T-cell (primary cell): ENCODE results near the gene CSTF1. TPM values are rescaled to one million over a fixed set of nuclear protein-coding genes. Genes with fewer than 3 reads are reported as not detected.

Experiments
- ATAC-seq, 4 experiments: fragments of 200-7000 bp in 3 of 4; fragments of 150-1000 bp in 1 of 4; cut with Tn5 transposase; replicated peaks in 1 of 4; 1 replicate in 3 of 4; 2 replicates in 1 of 4; pipeline ENCODE4 v1.10.0; 2021; ENCODE audit warnings: moderate library complexity in 3 of 4, mild to moderate bottlenecking in 2 of 4, moderate number of reproducible peaks in 1 of 4
- CTCF ChIA-PET, 2 donors: fragments of 300-600 bp; sonication (Branson Sonifier 250); formaldehyde crosslinking; loops; one replicate each; lab custom pipeline; 2022; ENCODE audit warnings: antibody characterized with exemption in 2 of 2; lab: Charles Lee
- POLR2A ChIA-PET, 2 donors: fragments of 300-600 bp; sonication (Branson Sonifier 250); formaldehyde crosslinking; loops; one replicate each; lab custom pipeline; 2022; ENCODE audit warnings: antibody characterized with exemption in 2 of 2; lab: Charles Lee
- DNase-seq, 35 experiments: peaks; one replicate each; pipeline versions ENCODE4 v3.0.0 to v3.0.0-alpha.2; 2013 to 2023
- H3K27ac ChIP-seq: one replicate; pipeline ENCODE4 v1.5.1; 2013; ENCODE audit warnings: low read length
- H3K27me3 ChIP-seq, 2 experiments: replicated peaks in 1 of 2; 1 replicate in 1 of 2; 2 replicates in 1 of 2; pipeline versions ENCODE4 v1.6.1 to v1.7.0; 2013; ENCODE audit warnings: low read length in 1 of 2, mixed read lengths in 1 of 2; ENCODE audit not compliant: control insufficient read depth in 2 of 2, insufficient read depth in 2 of 2; ENCODE audit errors: extremely low read depth in 1 of 2
- H3K36me3 ChIP-seq, 2 donors: 1 replicate in 1 of 2; 2 replicates in 1 of 2; pipeline versions ENCODE4 v1.6.1 to v1.7.0; 2013; ENCODE audit warnings: low read length in 1 of 2; ENCODE audit not compliant: control insufficient read depth in 2 of 2, insufficient read depth in 1 of 2; ENCODE audit errors: extremely low read depth in 1 of 2
- H3K4me1 ChIP-seq, 2 experiments: 1 replicate in 1 of 2; 2 replicates in 1 of 2; pipeline versions ENCODE4 v1.6.1 to v1.7.0; 2013; ENCODE audit warnings: low read length in 2 of 2, mixed read lengths in 1 of 2; ENCODE audit not compliant: insufficient read depth in 2 of 2, control insufficient read depth in 1 of 2; ENCODE audit errors: extremely low read depth in 1 of 2
- H3K4me3 ChIP-seq, 2 donors: 1 replicate in 1 of 2; 2 replicates in 1 of 2; pipeline versions ENCODE4 v1.5.1 to v1.7.0; 2013; ENCODE audit warnings: mild to moderate bottlenecking in 2 of 2, low read length in 1 of 2, moderate library complexity in 1 of 2; ENCODE audit not compliant: control insufficient read depth in 1 of 2; ENCODE audit errors: extremely low read depth in 1 of 2
- H3K9me3 ChIP-seq: 2 replicates; pipeline ENCODE4 v1.7.0; 2013
- H3K27ac Mint-ChIP-seq, 2 donors: one replicate each; pipeline ENCODE4 v1.8.0; 2020 to 2021; ENCODE audit warnings: mild to moderate bottlenecking in 2 of 2, mixed read lengths in 2 of 2
- H3K27me3 Mint-ChIP-seq, 2 donors: one replicate each; pipeline ENCODE4 v1.8.0; 2021 to 2022; ENCODE audit warnings: mixed read lengths in 2 of 2
- H3K36me3 Mint-ChIP-seq: one replicate; pipeline ENCODE4 v1.8.0; 2021; ENCODE audit warnings: mixed read lengths
- H3K4me1 Mint-ChIP-seq, 3 donors: one replicate each; pipeline ENCODE4 v1.8.0; 2020 to 2022; ENCODE audit warnings: mixed read lengths in 3 of 3, mild to moderate bottlenecking in 1 of 3
- H3K4me3 Mint-ChIP-seq, 3 donors: one replicate each; pipeline ENCODE4 v1.8.0; 2020 to 2022; ENCODE audit warnings: mild to moderate bottlenecking in 3 of 3, mixed read lengths in 3 of 3, moderate library complexity in 3 of 3
- H3K9me3 Mint-ChIP-seq, 3 donors: one replicate each; pipeline ENCODE4 v1.8.0; 2020 to 2022; ENCODE audit warnings: mixed read lengths in 3 of 3
- WGBS: methylation state at CpG from one replicate; pipeline ENCODE4 v1.1.5; 2013; ENCODE audit warnings: missing lambda C conversion rate; ENCODE audit not compliant: insufficient coverage; 5-methylcytosine and 5-hydroxymethylcytosine counted together
- total RNA-seq, 35 experiments: library from RNA in 6 of 35; stranded (reverse) in 6 of 35; fragments of 120-200 nt in 1 of 35; gene quantifications; one replicate each; pipeline versions ENCODE4 v1.2.1 to v1.2.4 and lab custom pipeline; 2013 to 2026

The CSTF1 gene
- total RNA-seq, 5 donors from 2014 or later (not counting 1 experiment from before 2014, with no cell fraction given): 17.3 to 47.7 (median 41.9) TPM

DNA sequence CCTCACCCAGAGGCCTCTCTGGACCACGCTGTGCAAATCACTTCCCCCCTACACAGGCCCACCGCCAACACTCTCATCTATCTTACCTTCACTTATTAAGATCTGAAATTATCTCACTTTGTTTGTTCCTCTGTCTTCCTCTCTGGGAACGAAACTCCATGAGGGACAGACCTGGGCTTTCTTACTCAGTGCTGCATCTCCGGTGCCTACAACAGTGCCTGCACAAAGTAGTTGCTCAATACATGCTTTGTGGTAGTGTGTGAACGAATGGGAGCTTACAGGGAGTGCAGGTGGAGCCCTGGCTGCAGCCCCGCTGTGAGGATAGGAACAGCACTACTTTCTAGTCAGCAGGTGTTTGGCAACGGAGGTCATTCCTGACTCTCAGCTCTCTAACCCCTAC is 25.0 kb downstream of the CSTF1 start:
- Mint-ChIP-seq H3K27ac (peak overlapping the region; percentile 97), H3K27me3 (no peaks in the 10 kb centered on the region), H3K4me3 (peak overlapping the region in 1 of 3 donors; percentile 63), H3K9me3 (no peaks in the 10 kb centered on the region), H3K36me3 (peaks cover 26% of the 10 kb centered on the region), H3K4me1 (peaks cover 86 to 88% (median 87%) of the 10 kb centered on the region in 3 donors)
- Histone ChIP-seq H3K4me3 (no peak overlapping the region), H3K4me1 (peaks cover 44 to 80% of the 10 kb centered on the region in 2 experiments), H3K27me3 (no peaks in the 10 kb centered on the region), H3K36me3 (no peaks in the 10 kb centered on the region), H3K9me3 (no peaks in the 10 kb centered on the region), H3K27ac (peak overlapping the region; percentile 79)
- CTCF ChIA-PET: interaction anchor here in 1 of 2 donors (1.2 to 1.5 kb wide), 2 partner anchors 25 to 51 kb away, joined by 3 to 5 read pairs; partner anchors contain the start of genes AURKA, CSTF1 and RTF2
- WGBS: 88% methylated on average over 6 of the region's 7 CpGs
- POLR2A ChIA-PET: no interaction called here
- DNase-seq (no peak), ATAC-seq (no peak)

DNA sequence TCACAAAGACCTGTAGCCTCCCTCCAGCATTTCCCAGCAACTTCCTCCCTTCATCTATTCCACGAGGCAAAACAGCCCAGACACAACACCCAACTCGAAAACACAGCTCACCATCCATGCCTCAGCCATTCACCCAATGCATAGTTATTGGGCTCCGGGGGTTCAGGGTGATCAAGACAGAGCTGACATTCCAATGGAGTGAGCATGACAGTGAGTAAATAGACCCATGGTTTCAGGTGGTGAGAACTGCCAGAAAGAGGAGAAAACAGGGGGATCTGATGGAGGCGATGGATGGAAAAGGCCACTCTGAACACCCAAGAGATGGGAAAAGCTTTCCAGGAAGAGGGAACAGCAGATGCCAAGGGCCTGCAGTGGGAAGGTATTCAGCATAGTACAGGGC is 25.5 kb downstream of the CSTF1 start:
- Mint-ChIP-seq H3K4me1 (peaks cover 86 to 88% (median 87%) of the 10 kb centered on the region in 3 donors), H3K4me3 (peak overlapping the region; percentile 63 to 70 (median 68)), H3K9me3 (no peaks in the 10 kb centered on the region), H3K27me3 (no peaks in the 10 kb centered on the region), H3K36me3 (peaks cover 26% of the 10 kb centered on the region), H3K27ac (peak overlapping the region; percentile 97)
- no peaks in the 10 kb centered on the region for H3K27me3 ChIP-seq
- H3K9me3 ChIP-seq: no peaks in the 10 kb centered on the region
- peaks cover 45 to 80% of the 10 kb centered on the region in 2 experiments for H3K4me1 ChIP-seq
- WGBS: 61% methylated on average over 2 of the region's 4 CpGs
- peak overlapping the region; percentile 79 for H3K27ac ChIP-seq
- H3K36me3 ChIP-seq: no peaks in the 10 kb centered on the region
- no peak overlapping the region for H3K4me3 ChIP-seq
- ATAC-seq: no peak
- no peak for DNase-seq
- ChIA-PET POLR2A (interaction anchor here in 1 of 2 donors (1.1 kb wide), 1 partner anchor 23 kb away, joined by 3 read pairs; no protein-coding TSS in a partner anchor), CTCF (interaction anchor here in 1 of 2 donors (1.2 to 1.5 kb wide), 3 partner anchors 22 to 51 kb away, joined by 3 to 5 read pairs (median 4); partner anchors contain the start of genes AURKA, CSTF1 and RTF2)

DNA sequence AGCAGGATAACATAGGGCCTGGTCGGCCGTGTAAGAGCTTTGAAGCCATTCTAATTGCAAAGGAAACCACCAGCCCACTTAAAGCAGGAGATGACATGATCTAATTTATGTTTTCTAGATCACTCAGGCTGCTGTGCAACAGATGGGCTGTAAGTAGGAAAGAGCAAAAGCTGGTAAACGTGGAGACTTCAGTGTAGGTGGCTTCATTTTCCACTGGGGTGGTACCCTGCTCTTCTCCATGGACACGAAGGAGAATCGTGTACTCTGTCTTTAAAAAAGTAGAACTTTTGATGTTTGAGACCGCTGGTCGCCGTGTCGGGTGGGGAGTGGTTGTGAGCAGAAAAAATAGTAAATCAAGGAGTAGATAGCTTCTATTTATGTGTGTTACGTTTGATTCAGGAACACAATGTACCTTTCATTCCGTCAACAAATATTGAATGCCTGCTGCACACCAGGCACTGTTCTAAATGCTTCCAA is 26.0 kb downstream of the CSTF1 start:
- CTCF ChIA-PET: interaction anchor here in 1 of 2 donors (0.7 to 1.5 kb wide), 4 partner anchors 23 to 50 kb away, joined by 3 to 5 read pairs (median 4); partner anchors contain the start of genes AURKA, CSTF1 and RTF2
- H3K4me3 ChIP-seq: peak overlapping the region in 1 of 2 donors; percentile 20
- Mint-ChIP-seq H3K36me3 (peaks cover 26% of the 10 kb centered on the region), H3K9me3 (no peaks in the 10 kb centered on the region), H3K27ac (peak overlapping the region; percentile 97), H3K4me1 (peaks cover 83 to 86% (median 86%) of the 10 kb centered on the region in 3 donors), H3K4me3 (peak overlapping the region; percentile 63 to 70 (median 68)), H3K27me3 (no peaks in the 10 kb centered on the region)
- no peaks in the 10 kb centered on the region for H3K27me3 ChIP-seq
- peak overlapping the region; percentile 79 for H3K27ac ChIP-seq
- no peaks in the 10 kb centered on the region for H3K36me3 ChIP-seq
- no peaks in the 10 kb centered on the region for H3K9me3 ChIP-seq
- peaks cover 45 to 77% of the 10 kb centered on the region in 2 experiments for H3K4me1 ChIP-seq
- DNase-seq (peak in 23 of 35 experiments; percentile 15 to 82 (median 31)), ATAC-seq (peak; percentile 56 to 73 (median 60))
- POLR2A ChIA-PET: interaction anchor here in 1 of 2 donors (1.1 kb wide), 1 partner anchor 24 kb away, joined by 3 read pairs; no protein-coding TSS in a partner anchor
- 14% methylated on average over 3 of the region's 11 CpGs for WGBS

DNA sequence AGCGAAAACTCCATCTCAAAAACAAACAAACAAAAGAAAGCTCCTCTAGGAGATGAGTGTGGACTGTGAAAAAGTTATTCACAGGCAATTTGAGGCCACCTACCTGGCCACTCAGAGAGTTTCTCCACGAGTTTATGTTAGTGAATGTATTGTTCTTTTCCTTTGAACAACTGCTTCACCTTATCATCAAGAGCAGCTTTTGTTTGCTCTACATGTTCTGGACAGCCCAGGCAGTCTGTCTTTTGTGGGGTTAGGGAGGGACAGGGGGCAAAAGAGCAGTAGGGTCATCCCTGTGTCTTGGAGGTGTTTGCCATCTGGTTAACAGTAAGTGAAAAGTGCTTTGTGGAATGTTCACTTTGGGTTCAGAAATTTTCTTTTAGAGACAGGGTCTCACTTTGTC is 27.6 kb downstream of the CSTF1 start:
- Mint-ChIP-seq H3K36me3 (peaks cover 23% of the 10 kb centered on the region), H3K27me3 (no peaks in the 10 kb centered on the region), H3K9me3 (no peaks in the 10 kb centered on the region), H3K27ac (peak overlapping the region; percentile 84 to 97), H3K4me3 (no peak overlapping the region), H3K4me1 (peaks cover 72 to 79% (median 78%) of the 10 kb centered on the region in 3 donors)
- WGBS: no CpG with 5 or more reads among the region's 2 CpGs
- Histone ChIP-seq H3K4me3 (no peak overlapping the region), H3K4me1 (peaks cover 34 to 68% of the 10 kb centered on the region in 2 experiments), H3K27ac (peak overlapping the region; percentile 79), H3K36me3 (no peaks in the 10 kb centered on the region), H3K9me3 (no peaks in the 10 kb centered on the region), H3K27me3 (no peaks in the 10 kb centered on the region)
- ChIA-PET POLR2A (interaction anchor here in 1 of 2 donors (0.6 kb wide), 1 partner anchor 8 kb away, joined by 3 read pairs; no protein-coding TSS in a partner anchor), CTCF (interaction anchor here in 1 of 2 donors (0.8 kb wide), 1 partner anchor 43 kb away, joined by 4 read pairs; no protein-coding TSS in a partner anchor)
- DNase-seq (no peak), ATAC-seq (no peak)

DNA sequence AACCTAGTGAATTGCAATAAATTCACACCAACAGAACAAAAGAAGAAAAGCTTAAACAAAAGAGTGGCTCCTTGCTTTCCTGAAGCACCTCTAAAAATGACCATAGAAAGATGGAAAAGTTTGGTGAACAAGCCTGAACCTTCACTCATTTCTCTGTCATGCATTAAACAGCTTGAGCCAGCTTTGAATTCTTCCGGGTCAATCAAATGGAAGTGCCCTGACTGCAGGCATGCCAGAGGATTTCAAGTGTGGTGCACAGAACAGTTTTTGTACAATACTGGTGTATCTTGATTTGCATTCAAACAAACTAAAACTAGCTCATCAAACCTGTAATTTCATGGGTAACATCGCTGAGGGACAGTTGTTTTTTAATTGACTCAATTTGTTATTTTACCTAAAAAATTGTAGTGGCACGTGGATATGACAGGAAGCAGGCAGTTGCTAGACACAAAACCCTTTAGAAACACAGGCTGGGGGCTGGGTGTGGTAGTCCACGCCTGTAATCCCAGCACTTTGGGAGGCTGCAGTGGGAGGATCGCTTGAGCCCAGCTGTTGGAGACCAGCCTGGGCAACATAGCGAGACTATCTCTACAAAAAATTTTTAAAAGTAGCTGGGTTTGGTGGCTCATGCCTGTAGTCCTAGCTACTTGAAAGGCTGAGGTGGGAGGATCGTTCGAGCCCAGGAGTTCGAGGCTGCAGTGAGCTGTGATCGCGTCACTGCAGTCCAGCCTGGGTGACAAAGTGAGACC is 28.7 kb downstream of the CSTF1 start:
- peak overlapping the region; percentile 84 to 97 for H3K27ac Mint-ChIP-seq
- no peaks in the 10 kb centered on the region for H3K27me3 Mint-ChIP-seq
- DNase-seq (no peak), ATAC-seq (peak in 1 of 4 experiments; percentile 26)
- WGBS: 77% methylated on average over 5 of the region's 11 CpGs
- peaks cover 65 to 78% (median 73%) of the 10 kb centered on the region in 3 donors for H3K4me1 Mint-ChIP-seq
- H3K4me3 ChIP-seq: no peak overlapping the region
- ChIA-PET POLR2A (interaction anchor here in 1 of 2 donors (0.6 kb wide), 1 partner anchor 8 kb away, joined by 5 read pairs; no protein-coding TSS in a partner anchor), CTCF (interaction anchor here in 1 of 2 donors (0.6 to 0.9 kb wide), 2 partner anchors 39 to 45 kb away, joined by 3 read pairs; no protein-coding TSS in a partner anchor)
- H3K36me3 ChIP-seq: no peaks in the 10 kb centered on the region
- peaks cover 31 to 61% of the 10 kb centered on the region in 2 experiments for H3K4me1 ChIP-seq
- H3K36me3 Mint-ChIP-seq: peaks cover 23% of the 10 kb centered on the region
- peak overlapping the region; percentile 35 for H3K27ac ChIP-seq
- H3K27me3 ChIP-seq: no peaks in the 10 kb centered on the region
- H3K4me3 Mint-ChIP-seq: peak overlapping the region; percentile 1 to 70 (median 40)
- H3K9me3 Mint-ChIP-seq: no peaks in the 10 kb centered on the region
- no peaks in the 10 kb centered on the region for H3K9me3 ChIP-seq
